Breast epithelium (tissue), 3 donors: ENCODE results near the gene CHMP4A.

Source experiments
- POLR2A ChIP-seq: fragments of 450-650 bp; IDR thresholded peaks from one replicate; pipeline ENCODE4 v1.6.1; 2016; ENCODE audit warnings: antibody characterized with exemption, mild to moderate bottlenecking, moderate library complexity
- POLR2AphosphoS5 ChIP-seq, 3 donors: sonication (generic); formaldehyde crosslinking; IDR thresholded peaks; one replicate each; pipeline ENCODE4 v1.6.1; 2017; ENCODE audit warnings: antibody characterized with exemption in 3 of 3

DNA sequence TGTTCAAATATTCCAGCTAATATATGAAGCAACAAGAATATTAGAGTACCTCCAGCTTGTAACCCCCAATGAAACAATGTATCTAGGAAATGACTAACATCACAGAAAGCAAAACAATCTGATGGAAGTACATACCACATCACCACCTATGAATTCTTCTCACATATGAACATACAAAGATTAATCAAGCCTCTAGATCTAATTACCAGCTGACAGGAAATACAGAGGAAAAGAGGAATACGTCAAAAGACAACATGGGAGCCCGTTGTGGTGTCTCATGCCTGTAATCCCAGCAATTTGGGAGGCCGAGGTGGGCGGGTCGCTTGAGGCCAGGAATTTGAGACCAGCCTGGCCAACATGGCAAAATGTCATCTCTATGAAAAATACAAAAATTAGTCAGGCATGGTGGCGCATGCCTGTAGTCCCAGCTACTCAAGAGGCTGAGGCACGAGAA is 11.4 kb upstream of the CHMP4A start:
- TF ChIP-seq POLR2AphosphoS5 (IDR thresholded peaks at IDR 0.05): no peak
- TF ChIP-seq POLR2A: no peak
